NCI-H2196 treated with DMSO at 0.1 percent for 48 hours (cell line): Measurements from ENCODE around the gene LRFN3.
"Not testable (repeated sequence)": the region's sequence is repeated elsewhere in the genome, so short reads cannot be mapped to it uniquely, and the experiment has no call there.

ENCODE experiments used
- DNase-seq: peaks from one replicate; lab custom pipeline; 2025; ENCODE audit not compliant: unreplicated experiment; lab: John Stamatoyannopoulos, UW

LRFN3 gene

DNA sequence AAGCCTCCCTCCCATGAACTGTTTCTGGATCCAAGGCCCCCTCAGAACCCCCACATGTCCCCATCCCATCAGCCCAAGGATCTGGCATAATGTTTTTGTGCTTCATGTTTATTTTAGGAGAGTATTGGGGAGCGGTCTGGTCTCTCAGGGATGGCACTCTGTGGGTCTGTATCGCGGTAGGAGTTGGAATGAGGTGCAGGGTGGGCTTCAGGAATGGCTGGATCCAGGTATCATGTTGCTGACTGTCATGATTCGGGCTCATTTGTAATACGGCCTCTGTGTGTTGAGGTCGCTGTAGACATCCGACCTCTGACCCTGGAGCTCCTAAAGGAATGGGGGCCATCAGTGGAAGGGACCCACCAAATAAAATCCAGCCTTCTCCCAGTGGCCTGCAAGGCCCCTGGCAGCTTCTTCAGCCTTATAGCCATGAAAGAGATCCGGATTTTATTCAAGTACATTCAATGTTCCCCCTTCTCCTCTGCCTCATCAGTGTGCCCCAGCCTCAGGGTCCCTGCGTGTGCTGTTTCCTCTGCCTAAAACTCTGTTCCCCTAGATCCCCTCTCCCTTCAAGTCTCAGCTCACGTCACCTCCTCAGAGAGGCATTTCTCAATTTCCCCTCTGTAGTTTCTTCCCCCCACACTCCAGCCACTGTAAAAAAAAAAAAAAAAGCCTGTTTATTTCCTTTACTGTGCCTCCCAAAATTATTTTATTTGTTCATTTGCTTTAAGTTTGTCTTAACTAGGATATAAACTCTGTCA, 31.7 kb upstream of the LRFN3 start:
- DNase-seq = no peak

DNA sequence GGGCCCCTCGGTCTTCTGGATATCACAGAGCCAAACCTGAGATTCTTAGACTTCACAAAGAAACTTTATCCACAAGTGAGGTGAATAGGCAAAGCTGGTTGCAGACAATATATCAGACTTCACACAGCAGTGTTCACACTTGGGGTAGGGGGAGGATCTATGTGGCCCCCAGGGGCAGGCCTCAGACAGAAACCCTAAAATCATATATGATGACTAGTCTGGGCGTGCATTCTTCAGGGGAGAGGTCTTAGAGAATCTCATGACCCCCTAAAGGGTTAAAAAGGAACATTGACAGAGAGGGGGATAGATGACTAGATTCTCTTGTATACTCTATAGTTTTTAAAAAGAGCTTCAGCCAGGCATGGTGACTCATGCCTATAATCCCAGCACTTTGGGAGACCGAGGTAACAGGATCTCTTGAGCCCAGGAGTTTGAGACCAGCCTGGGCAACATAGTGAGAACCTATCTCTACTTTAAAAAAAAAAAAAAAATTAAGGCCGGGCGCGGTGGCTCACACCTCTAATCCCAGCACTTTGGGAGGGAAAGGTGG, 30.9 kb upstream of the LRFN3 start:
- no peak for DNase-seq

DNA sequence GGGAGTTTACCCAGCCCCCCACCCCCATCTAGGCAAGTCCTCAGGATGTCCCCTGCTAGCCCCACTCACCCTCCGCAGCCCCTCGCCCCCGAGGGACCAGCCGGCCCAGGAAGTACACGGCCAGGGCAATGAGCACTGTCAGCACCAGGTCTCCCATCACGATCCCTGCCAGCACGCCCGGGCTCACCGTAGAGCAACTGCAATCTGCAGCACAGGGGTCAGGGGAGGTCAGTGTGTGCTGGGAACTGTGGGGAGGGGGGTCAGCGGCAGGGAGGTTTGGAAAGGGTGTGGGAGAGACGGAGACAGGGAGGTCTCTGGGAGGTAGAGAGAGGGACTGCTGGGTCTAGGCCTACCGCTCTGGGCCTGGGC, 28.8 kb upstream of the LRFN3 start:
- DNase-seq = no peak

DNA sequence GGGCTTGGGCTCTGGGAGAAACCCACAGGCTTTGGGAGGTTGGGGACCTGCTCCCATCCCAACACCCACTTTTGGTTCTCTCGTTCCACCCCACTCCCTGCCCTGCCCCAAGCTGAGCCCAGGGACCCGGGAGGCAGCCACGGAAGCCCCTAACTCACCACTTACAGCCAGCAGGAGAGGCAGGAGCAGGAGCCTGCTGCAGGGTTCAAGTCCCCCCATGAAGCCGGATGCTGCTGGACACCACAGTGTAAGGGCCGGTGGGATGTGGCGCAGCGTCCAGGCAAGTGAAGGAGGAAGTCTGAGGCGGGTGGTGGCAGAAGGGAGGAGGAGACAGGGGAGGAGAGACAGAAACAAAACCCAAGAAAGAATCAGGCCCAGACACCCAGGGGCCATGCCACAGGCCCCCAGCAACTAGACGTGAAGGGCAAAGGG, 28.1 kb upstream of the LRFN3 start, which contains the start of gene TYROBP:
Gene TYROBP, minus strand, starts transcription at position 286 of the 432 bp plus-strand sequence. Its CDS starts 67 bp downstream, at position 219.
- no peak for DNase-seq

DNA sequence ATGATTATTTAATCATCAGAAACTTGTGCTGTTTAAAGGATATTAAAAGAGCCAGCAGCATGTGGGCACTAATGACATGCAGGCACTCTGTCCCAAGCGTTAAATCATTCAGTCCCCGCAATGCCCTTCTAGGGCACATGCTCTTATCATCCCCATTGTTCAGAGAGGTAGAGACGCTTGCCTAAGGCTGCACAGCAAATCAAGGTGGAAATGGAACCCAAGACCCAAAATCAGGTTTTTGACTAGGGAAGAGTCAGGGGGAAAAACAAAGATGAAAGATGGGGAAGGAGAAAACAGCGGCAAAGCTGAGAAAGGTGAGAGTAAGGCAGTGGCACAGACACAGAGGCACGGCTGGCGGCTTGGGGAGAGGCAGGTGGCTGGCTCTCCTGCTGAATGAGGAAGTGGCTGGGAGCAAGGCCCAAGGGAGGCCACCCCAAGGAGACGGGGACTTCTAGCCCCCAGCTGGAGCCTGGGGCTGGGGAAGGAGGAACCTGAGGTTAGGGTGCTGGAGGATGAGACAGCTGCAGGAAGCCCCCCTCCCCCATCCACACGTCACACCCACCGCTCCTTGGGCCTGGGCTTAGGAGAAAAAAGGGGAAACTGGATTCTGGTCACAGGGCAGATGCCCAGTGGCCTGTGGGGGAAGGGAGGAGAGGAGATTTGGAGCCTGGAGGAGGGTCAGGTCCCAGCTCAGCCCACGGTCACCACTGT, 27.0 kb upstream of the LRFN3 start:
- no peak for DNase-seq

DNA sequence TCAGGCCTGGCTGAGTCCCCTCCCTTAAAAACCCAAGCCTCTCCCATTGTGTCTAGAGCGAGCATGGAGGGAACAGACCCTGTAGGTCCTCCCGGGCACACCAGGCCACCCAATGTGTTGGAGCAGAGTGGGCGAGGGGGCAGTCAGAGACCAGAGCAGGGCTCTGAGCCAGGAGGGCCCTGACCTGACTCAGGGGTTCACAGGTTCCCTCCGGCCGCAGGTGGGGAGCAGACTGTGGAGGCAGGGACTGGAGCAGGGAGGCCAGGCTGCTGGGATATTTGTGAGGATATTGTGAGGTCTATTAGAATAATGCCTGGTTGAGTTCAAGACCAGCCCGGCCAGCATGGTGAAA, 26.5 kb upstream of the LRFN3 start:
- DNase-seq = no peak

DNA sequence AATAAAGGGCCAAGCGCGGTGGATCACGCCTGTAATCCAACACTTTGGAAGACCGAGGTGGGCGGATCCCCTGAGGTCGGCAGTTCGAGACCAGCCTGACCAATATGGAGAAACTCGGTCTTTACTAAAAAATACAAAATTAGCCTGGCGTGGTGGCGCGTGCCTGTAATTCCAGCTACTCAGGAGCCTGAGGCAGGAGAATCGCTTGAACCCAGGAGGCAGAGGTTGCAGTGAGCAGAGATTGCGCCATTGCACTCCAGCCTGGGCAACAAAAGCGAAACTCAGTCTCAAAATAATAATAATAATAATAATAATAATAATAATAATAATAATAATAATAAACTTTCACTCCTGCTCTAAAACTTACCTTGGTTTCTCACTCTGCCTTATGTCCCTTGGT, 25.8 kb upstream of the LRFN3 start:
- DNase-seq = not testable (repeated sequence)

DNA sequence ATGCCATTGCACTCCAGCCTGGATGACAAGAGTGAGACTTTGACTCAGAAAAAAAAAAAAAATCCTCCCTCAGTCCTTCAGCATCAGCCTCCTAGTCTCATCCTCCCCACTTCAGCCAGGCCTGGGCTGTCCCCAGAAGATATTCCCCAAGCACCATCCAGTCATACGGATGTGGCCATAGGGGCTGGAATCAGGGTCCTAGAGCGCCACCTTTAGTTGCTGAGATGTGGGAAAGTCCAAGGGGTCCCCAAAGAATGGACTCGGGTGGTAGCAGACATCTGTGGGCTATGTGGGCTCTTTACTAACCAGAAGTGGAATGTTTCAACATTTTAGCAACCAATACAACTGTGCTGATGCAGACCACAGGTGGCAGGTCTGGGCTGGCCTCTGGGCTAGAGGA, 25.0 kb upstream of the LRFN3 start:
- no peak for DNase-seq

DNA sequence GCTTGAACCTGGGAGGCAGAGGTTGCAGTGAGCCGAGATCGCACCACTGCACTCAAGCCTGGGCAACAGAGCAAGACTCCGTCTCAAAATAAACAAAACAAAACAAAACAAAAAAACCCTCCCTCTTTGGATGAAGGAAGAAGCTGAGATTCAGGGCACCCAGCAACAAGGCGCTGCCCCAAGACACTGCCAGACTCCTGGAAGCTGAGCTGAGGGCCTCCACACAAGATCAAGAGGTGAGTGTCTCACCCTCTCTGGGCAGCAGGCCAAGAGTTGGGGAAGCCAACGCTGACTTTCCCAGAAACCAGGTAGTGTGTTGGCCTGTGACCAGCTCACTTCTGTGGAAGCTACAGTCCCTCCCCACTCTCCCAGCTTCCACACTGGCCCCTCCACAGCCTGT, 24.4 kb upstream of the LRFN3 start:
- DNase-seq = peak; percentile 39

DNA sequence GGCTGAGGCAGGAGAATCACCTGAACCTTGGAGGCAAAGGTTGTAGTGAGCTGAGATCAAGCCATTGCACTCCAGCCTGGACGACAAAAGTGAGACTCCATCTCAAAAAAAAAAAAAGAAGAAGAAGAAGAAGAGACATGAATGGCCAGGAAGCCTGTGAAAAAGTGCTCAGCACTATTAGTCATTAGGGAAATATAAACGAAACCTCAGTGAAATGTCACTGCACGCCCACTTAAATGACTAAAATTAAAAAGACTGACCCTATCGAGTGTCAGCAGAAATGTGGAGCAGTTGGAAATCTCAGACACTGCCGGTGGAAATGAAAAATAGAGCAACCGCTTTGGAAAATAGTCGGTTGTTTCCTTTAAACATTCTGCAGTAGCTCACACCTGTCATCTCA, 22.6 kb upstream of the LRFN3 start:
- DNase-seq = no peak

DNA sequence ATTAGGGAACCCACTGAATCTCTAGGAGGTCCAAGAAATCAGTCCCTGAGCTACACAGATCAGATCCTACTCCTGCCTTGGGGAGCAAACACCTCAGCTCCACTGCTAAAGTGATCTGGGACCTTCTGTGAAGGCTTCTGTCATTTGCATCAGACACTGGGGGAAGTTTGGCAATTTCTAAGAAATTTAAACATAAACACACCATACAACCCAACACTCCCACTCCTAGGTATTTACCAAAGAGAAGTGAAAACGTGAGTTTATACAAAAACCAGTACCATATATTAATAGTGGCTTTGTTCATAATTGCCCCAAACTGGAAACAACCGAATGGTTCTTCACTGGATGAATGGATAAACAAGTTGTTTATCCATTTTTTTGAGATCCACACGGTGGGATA, 20.7 kb upstream of the LRFN3 start:
- no peak for DNase-seq

DNA sequence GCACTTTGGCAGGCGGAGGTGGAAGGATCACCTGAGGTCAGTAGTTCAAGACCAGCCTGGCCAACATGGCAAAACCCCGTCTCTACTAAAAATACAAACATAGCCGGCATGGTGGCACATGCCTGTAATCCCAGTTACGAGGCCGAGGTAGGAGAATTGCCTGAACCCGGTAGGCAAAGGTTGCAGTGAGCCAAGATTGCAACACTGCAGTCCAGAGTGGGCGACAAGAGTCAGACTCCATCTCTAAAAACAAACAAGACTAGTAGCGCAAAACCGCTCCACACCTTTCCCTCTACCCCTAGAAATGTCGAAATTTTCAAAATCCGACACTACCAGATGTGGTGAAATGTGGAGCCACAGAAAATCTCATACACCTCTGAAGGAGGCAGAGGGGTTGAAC, 16.9 kb upstream of the LRFN3 start:
- DNase-seq = no peak

DNA sequence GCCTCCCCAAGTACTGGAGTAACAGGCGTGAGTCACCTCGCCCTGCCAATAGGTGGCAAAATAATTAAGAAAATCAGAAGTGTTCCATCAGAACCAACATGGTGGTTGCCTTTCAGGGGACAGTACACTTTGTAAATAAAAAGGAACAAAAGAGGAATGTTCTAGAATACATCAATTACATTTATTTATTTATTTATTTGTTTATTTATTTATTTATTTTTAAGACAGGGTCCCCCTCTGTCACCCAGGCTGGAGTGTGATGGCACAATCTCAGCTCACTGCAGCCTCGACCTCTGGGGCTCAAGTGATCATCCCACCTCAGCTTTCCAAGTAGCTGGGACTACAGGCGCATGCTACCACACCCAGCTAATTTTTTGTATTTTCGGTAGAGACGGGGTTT, 15.2 kb upstream of the LRFN3 start:
- DNase-seq = no peak

DNA sequence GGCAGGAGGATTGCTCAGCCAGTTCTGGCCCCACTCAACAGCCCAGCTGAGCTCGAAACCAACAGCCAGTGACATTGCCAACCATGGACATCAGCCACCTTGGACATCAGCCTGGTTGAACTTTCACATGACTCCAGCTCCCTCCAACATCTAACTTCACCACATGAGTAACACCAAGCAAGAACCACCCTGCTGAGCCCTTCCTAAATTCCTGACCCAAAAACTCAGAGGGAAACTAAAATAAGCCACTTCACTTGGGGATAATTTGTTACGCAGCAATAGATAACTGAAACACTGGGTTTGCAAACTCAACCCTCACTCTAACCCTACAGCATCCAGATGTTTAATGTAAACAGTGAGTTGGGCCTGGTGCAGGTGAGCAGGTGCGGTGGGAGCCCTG, 10.7 kb upstream of the LRFN3 start:
- DNase-seq = no peak

DNA sequence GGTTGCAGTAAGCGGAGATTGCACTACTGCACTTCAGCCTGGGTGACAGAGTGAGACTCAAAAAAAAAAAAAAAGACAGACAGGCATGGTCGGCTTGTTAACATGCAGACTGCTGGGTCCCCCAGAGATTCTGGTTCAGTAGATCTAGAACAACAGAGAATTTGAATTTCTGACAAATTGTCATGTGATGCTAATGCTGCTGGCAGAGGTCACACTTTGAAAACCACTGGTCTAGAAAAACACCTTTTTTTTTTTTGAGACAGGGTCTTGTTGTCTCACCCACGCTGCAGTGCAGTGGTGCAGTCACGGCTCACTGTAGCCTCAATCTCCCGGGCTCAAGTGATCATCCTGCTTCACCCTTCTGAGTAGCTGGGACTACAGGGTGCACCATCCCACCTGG, 7.7 kb upstream of the LRFN3 start:
- DNase-seq = no peak

DNA sequence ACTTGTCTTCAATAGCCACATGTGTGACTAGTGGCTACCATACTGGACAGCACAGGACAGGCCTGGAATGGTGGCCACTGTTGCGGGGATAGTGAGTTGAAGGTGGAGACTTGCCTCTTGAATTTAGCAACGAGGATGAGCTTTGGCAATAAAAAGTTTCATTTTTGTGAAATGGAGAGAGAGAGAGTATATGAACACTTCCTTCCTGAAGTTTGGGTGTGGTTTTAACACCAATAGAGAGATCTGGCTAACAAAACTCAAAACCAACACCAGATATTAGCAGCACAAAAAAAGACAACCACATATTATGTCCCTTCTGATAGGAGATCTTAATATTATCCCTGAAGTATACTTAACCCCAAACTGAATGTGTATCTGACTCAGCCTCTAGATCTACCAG, 6.3 kb upstream of the LRFN3 start:
- no peak for DNase-seq

DNA sequence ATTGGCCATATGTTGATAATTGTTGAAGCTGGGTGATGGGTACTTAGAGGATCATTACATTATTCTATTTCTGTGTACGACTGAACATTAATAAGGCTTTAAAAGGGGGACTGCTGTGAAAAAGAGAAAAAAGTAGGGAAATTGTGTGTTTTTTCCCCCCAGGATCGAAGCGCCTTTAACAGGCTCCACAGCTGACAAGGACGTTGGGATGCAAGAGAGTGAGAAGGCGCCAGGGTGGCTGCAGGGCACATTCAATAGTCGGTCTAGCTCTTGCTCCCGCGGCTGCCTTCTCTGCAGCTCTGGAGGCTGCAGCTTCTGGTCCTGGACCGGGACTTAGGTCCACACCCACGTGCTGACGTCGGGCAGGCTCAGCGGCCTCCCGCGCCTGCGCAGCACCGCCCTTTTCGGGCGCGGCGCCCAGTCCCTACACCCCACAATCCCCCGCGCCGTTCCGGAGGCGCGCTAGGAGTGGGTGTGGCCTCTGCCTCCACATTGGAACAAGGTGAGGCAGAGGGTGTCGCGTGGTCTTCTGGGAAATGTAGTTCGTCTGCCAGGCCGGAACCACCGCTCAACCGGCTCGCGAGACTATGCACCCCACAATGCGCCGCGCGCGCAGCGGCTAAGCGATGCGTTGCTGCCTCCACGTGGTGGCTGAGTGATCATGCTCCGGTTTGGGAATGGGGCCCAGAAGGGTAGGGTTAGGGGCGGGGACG, 4.9 kb upstream of the LRFN3 start:
- peak; percentile 98 for DNase-seq

DNA sequence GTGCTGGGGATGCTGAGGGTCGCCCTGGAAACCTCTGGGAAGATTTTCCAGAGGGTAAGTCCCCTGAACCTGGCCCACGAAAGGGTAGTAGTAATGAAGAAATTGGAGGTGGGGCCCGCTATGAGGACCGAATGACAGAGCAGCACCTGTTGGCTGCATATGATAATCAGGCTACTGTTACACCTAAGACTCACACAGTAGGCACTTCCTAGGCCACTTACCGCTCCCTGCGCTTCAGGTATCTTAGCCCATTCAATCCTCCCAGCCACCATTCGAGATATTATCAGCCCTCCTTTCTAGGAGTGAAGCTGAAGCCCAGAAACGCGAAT, 4.3 kb upstream of the LRFN3 start:
- no peak for DNase-seq

DNA sequence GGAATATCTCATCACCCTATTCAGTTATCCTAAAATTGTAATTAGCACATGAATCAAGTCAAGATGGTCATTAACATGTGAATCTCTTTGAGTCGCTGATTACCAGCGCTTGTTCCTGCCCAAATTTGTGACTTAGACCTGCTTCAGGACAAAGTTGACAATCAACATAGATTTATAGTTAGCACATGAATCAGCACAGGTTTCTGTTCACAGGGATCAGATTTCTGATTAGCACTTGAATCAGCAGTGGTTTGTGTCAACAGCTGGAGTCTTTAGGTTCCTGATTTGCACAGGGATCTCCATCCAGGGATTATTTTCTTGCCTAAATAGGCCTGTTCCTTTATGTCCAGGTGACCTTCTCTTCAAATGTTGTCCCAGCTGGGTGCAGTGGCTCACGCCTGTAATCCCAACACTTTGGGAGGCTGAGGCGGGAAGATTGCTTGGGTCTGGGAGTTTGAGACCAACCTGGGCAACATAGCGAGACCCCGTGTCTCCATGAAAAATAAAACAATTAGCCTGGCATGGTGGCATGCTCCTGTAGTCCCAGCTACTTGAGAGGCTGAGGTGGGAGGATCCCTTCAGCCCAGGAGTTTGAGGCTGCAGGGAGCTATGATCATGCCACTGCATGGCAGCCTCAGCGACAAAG, 3.8 kb upstream of the LRFN3 start:
- no peak for DNase-seq

DNA sequence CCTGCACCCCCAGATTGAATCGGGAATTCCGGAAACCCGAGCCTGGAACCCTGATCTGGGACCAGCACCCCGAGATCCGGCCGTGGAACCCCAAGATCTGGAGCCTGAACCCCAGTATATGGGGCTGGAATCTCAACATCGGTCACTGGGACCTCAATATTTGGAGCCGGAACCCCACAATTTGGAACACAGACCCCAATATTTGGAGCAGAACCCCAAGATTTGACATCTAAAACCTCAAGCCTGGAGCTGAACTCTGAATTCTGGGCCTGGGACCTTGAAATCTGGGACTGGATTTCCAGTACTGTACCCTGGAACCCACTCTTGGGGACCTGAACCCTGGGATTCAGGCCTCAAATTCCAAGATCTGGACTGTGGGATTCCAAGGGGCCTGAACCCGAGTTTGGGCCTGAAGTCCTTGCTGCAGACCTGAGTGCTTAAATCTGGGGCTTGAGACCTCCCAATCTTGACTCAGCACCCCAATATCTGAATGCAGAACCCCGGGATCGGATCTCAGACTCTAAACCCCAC, 629 bp downstream of the LRFN3 start:
- DNase-seq = no peak
